Glutamatergic neuron (in vitro differentiated cells): ENCODE data around the gene GLIS1. TPM values are rescaled to one million over a fixed set of nuclear protein-coding genes. Genes with fewer than 3 reads are reported as not detected.

Experiments used
- DNase-seq: peaks from one replicate; pipeline ENCODE4 v3.0.0; 2022
- H3K27ac Mint-ChIP-seq: one replicate; pipeline ENCODE4 v1.8.0; 2020; ENCODE audit warnings: mild to moderate bottlenecking, mixed read lengths, inconsistent platforms; ENCODE audit not compliant: unreplicated experiment
- H3K27me3 Mint-ChIP-seq: one replicate; pipeline ENCODE4 v1.8.0; 2020; ENCODE audit warnings: mild to moderate bottlenecking, moderate library complexity, mixed read lengths, inconsistent platforms; ENCODE audit not compliant: unreplicated experiment
- H3K36me3 Mint-ChIP-seq: one replicate; pipeline ENCODE4 v1.8.0; 2020; ENCODE audit warnings: mild to moderate bottlenecking, mixed read lengths, inconsistent platforms; ENCODE audit not compliant: unreplicated experiment
- H3K4me1 Mint-ChIP-seq: one replicate; pipeline ENCODE4 v1.8.0; 2020; ENCODE audit warnings: mild to moderate bottlenecking, low read depth, mixed read lengths, inconsistent platforms; ENCODE audit not compliant: unreplicated experiment
- H3K4me3 Mint-ChIP-seq: one replicate; pipeline ENCODE4 v1.8.0; 2020; ENCODE audit warnings: mild to moderate bottlenecking, mixed read lengths, inconsistent platforms; ENCODE audit not compliant: unreplicated experiment
- H3K9me3 Mint-ChIP-seq: one replicate; pipeline ENCODE4 v1.8.0; 2020; ENCODE audit warnings: mild to moderate bottlenecking, moderate library complexity, mixed read lengths, inconsistent platforms; ENCODE audit not compliant: unreplicated experiment
- CTCF ChIP-seq: fragments of 200-600 bp; sonication (generic); IDR thresholded peaks from one replicate; pipeline ENCODE4 v1.5.0; 2021; ENCODE audit not compliant: partially characterized antibody, unreplicated experiment
- total RNA-seq: library from RNA; stranded (reverse); fragmentation: NEBNext Ultra II Directional; extraction: Animal tissue kit (Norgen Biotek cat#: 25700); gene quantifications from one replicate; pipeline ENCODE4 v1.2.1, GENCODE V29; 2021; ENCODE audit not compliant: unreplicated experiment

GLIS1 gene
- total RNA-seq, 1 donor from 2014 or later = 0.76 TPM

- no peaks in the 10 kb centered on the region for H3K36me3 Mint-ChIP-seq
- DNase-seq = no peak
- peak overlapping the region; percentile 26 for H3K4me3 Mint-ChIP-seq
- peak overlapping the region; percentile 95 for H3K27ac Mint-ChIP-seq
- peaks cover 24% of the 10 kb centered on the region for H3K27me3 Mint-ChIP-seq
- TF ChIP-seq CTCF = no peak
- H3K9me3 Mint-ChIP-seq = peaks cover 17% of the 10 kb centered on the region
- H3K4me1 Mint-ChIP-seq = peaks cover 43% of the 10 kb centered on the region
Measured at GRCh38 chr1:53686091-53686964, 52.6 kb downstream of the GLIS1 start.

- Mint-ChIP-seq H3K9me3 (peaks cover 17% of the 10 kb centered on the region), H3K27me3 (peaks cover 24% of the 10 kb centered on the region), H3K4me1 (peaks cover 46% of the 10 kb centered on the region), H3K4me3 (peak overlapping the region; percentile 74), H3K27ac (peak overlapping the region; percentile 95), H3K36me3 (no peaks in the 10 kb centered on the region)
- TF ChIP-seq CTCF = no peak
- peak; percentile 79 for DNase-seq
Measured at GRCh38 chr1:53685272-53686051, 53.5 kb downstream of the GLIS1 start.

- no peaks in the 10 kb centered on the region for H3K36me3 Mint-ChIP-seq
- H3K9me3 Mint-ChIP-seq = peaks cover 17% of the 10 kb centered on the region
- peaks cover 22% of the 10 kb centered on the region for H3K27me3 Mint-ChIP-seq
- no peak for TF ChIP-seq CTCF
- peak overlapping the region; percentile 61 for H3K4me3 Mint-ChIP-seq
- peak overlapping the region; percentile 49 for H3K27ac Mint-ChIP-seq
- DNase-seq = no peak
- peaks cover 49% of the 10 kb centered on the region for H3K4me1 Mint-ChIP-seq
Measured at GRCh38 chr1:53684741-53685140, 54.2 kb downstream of the GLIS1 start.

GRCh38 chr1:53683986-53684740 is 54.8 kb downstream of the GLIS1 start:
- Mint-ChIP-seq H3K4me3 (peak overlapping the region; percentile 61), H3K27ac (peak overlapping the region; percentile 49), H3K4me1 (peaks cover 51% of the 10 kb centered on the region), H3K9me3 (peaks cover 20% of the 10 kb centered on the region), H3K27me3 (peaks cover 22% of the 10 kb centered on the region), H3K36me3 (no peaks in the 10 kb centered on the region)
- no peak for DNase-seq
- no peak for TF ChIP-seq CTCF
